Panc1 (cell line): Measurements from ENCODE around the gene CCDC110.

Source experiments
- TCF7L2 ChIP-seq: IDR thresholded peaks from 2 replicates; pipeline ENCODE4 v1.6.1; 2011; ENCODE audit warnings: mild to moderate bottlenecking, low read depth, low read length, inconsistent platforms
- TF ChIP-seq, protein P1 (sequence below): fragments of 450-650 bp; IDR thresholded peaks from 2 replicates; pipeline ENCODE4 v1.5.1; 2017; ENCODE audit warnings: mild to moderate bottlenecking

- TF ChIP-seq, protein P1, sequence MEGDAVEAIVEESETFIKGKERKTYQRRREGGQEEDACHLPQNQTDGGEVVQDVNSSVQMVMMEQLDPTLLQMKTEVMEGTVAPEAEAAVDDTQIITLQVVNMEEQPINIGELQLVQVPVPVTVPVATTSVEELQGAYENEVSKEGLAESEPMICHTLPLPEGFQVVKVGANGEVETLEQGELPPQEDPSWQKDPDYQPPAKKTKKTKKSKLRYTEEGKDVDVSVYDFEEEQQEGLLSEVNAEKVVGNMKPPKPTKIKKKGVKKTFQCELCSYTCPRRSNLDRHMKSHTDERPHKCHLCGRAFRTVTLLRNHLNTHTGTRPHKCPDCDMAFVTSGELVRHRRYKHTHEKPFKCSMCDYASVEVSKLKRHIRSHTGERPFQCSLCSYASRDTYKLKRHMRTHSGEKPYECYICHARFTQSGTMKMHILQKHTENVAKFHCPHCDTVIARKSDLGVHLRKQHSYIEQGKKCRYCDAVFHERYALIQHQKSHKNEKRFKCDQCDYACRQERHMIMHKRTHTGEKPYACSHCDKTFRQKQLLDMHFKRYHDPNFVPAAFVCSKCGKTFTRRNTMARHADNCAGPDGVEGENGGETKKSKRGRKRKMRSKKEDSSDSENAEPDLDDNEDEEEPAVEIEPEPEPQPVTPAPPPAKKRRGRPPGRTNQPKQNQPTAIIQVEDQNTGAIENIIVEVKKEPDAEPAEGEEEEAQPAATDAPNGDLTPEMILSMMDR, result no peak
- TF ChIP-seq TCF7L2, result no peak
These were observed 885 bp downstream of the CCDC110 start for GRCh38 chr4:185470501-185471195.
